ENCODE results near the gene FUT1.

DNA sequence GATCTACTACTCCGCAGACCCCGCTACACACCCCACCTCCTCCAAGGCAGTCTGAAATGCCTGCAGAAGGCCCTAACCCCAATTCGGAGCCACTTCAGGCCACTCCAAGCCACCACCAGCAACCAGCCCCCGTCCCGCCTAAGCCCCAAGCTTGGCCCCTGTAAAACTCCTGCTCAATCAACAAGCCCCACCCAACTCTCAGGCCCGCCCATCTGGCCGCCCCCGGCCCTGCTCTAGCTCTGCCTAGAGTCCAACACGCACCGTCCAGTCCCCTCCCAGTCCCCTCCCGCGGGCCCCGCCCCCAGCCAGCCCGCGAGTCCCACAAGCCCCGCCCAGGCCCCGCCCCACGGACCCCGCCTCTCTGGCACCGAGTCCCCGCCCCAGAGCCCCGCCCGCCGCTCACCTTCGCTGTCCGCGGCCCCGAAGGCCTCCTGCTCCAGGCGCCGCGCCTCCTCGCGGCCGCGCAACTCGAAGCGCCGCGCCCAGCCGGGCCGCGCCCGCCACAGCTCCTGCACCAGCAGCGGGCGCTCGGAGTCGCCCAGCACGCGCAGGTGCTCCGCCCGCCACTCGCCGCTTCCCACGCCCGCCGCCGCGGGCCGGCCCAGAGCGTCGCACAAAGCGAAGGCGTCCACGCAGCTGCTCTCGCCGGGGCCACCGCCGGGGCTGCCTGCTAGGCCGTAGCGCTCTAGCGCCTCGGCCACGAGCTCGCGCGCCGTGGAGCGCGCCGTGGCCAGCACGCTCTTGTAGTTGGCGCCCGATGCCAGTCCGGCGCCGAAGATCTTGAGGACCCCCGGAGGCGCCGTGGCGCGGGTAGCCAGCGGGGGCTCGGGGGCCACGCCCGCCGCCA lies 13.7 kb downstream of the FUT1 start:
- TF ChIP-seq, protein P1, sequence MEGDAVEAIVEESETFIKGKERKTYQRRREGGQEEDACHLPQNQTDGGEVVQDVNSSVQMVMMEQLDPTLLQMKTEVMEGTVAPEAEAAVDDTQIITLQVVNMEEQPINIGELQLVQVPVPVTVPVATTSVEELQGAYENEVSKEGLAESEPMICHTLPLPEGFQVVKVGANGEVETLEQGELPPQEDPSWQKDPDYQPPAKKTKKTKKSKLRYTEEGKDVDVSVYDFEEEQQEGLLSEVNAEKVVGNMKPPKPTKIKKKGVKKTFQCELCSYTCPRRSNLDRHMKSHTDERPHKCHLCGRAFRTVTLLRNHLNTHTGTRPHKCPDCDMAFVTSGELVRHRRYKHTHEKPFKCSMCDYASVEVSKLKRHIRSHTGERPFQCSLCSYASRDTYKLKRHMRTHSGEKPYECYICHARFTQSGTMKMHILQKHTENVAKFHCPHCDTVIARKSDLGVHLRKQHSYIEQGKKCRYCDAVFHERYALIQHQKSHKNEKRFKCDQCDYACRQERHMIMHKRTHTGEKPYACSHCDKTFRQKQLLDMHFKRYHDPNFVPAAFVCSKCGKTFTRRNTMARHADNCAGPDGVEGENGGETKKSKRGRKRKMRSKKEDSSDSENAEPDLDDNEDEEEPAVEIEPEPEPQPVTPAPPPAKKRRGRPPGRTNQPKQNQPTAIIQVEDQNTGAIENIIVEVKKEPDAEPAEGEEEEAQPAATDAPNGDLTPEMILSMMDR (IDR thresholded peaks at IDR 0.05): peak in 3 of 5 experiments; percentile 23 to 43 (median 37)
- TF ChIP-seq POLR2A (IDR thresholded peaks at IDR 0.05): no peak
- TF ChIP-seq EP300 (IDR thresholded peaks at IDR 0.05; ENCODE audit: low read depth): no peak
- peak in 1 of 3 donors; percentile 18 for TF ChIP-seq POLR2AphosphoS5 (IDR thresholded peaks at IDR 0.05)
